Central memory CD8-positive, alpha-beta T cell (primary cell): ENCODE data around the gene NGRN.

Source experiments
- ATAC-seq: fragments of 150-1000 bp; cut with Tn5 transposase; replicated peaks from 2 replicates; pipeline ENCODE4 v1.10.0; 2022; ENCODE audit warnings: mild to moderate bottlenecking, moderate FRiP score, moderate number of reproducible peaks; ENCODE audit not compliant: poor library complexity, severe bottlenecking; ENCODE audit errors: extremely low read depth
- DNase-seq, 2 donors: peaks; one replicate each; pipeline ENCODE4 v3.0.0; 2021; ENCODE audit warnings: low spot score in 2 of 2
- H3K27ac Mint-ChIP-seq: one replicate; pipeline ENCODE4 v1.8.0; 2022; ENCODE audit warnings: low read depth, mild to moderate bottlenecking, moderate library complexity, mixed read lengths
- H3K27me3 Mint-ChIP-seq: one replicate; pipeline ENCODE4 v1.8.0; 2022; ENCODE audit warnings: mixed read lengths
- H3K36me3 Mint-ChIP-seq: one replicate; pipeline ENCODE4 v1.8.0; 2022; ENCODE audit warnings: mild to moderate bottlenecking, moderate library complexity, mixed read lengths; ENCODE audit not compliant: insufficient read depth
- H3K4me1 Mint-ChIP-seq: one replicate; pipeline ENCODE4 v1.8.0; 2022; ENCODE audit warnings: mixed read lengths
- H3K4me3 Mint-ChIP-seq: one replicate; pipeline ENCODE4 v1.8.0; 2022; ENCODE audit warnings: mild to moderate bottlenecking, moderate library complexity, mixed read lengths
- H3K9me3 Mint-ChIP-seq: one replicate; pipeline ENCODE4 v1.8.0; 2022; ENCODE audit warnings: mixed read lengths

NGRN gene

GRCh38 chr15:90318591-90318990, 53.1 kb downstream of the NGRN start:
- Mint-ChIP-seq H3K9me3 (no peaks in the 10 kb centered on the region), H3K4me1 (peaks cover 11% of the 10 kb centered on the region), H3K4me3 (no peak overlapping the region), H3K27ac (no peak overlapping the region), H3K36me3 (no peaks in the 10 kb centered on the region), H3K27me3 (no peaks in the 10 kb centered on the region)
- ATAC-seq (no peak), DNase-seq (no peak)

- Mint-ChIP-seq H3K36me3 (no peaks in the 10 kb centered on the region), H3K27me3 (no peaks in the 10 kb centered on the region), H3K27ac (no peak overlapping the region), H3K4me1 (peaks cover 11% of the 10 kb centered on the region), H3K4me3 (no peak overlapping the region), H3K9me3 (no peaks in the 10 kb centered on the region)
- ATAC-seq (peak; percentile 78), DNase-seq (peak; percentile 47 to 56)
These were observed 54.8 kb downstream of the NGRN start for GRCh38 chr15:90320062-90320884.

DNA sequence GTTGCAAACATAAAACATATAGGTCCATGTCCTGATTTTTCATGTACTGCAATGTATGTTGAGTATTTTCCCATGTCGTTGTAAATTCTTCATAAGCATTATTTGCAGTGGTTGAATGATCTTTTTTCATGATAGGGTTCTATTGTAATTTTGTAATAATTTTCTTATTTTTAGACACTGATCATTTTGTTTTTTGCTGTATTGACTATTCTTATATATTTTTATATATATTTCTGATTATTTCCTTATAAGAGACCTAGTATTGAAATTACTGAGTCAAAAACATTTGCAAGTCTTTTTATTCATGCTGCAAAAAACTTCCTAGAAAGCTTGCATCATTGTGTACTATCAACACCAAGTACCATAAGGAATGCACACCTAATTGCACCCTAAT, 55.4 kb downstream of the NGRN start:
- H3K27ac Mint-ChIP-seq, result no peak overlapping the region
- H3K9me3 Mint-ChIP-seq, result no peaks in the 10 kb centered on the region
- no peaks in the 10 kb centered on the region for H3K27me3 Mint-ChIP-seq
- peaks cover 11% of the 10 kb centered on the region for H3K4me1 Mint-ChIP-seq
- H3K36me3 Mint-ChIP-seq, result no peaks in the 10 kb centered on the region
- DNase-seq (no peak), ATAC-seq (no peak)
- H3K4me3 Mint-ChIP-seq, result no peak overlapping the region
